ELR (cell line): ENCODE measurements around the gene SLC36A3.
A peak's percentile ranks its signal among the peaks of the same experiment; 100 is the strongest.
"Not testable (repeated sequence)": the region's sequence is repeated elsewhere in the genome, so short reads cannot be mapped to it uniquely, and the experiment has no call there.

Experiments
- DNase-seq: peaks from one replicate; pipeline ENCODE4 v3.0.0-alpha.2; 2015; ENCODE audit warnings: low read depth

SLC36A3 gene

DNA sequence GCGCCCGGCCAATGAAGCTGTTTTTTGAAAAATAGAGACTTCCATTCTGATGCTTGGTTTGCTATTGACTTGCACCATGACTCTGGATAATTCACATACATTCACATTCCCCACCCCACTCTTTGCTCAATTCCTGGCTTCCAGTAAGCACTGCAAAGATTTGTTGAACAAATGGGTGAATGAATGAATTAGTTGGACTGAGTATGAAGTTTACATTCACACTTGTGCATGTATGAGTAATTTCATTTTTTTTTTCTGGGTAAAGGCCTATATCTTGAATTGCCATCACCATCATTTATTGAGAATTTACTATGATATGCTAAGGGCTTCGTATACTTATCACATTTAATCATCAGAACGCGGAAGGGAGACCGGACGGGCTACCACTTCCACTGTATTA lies 65.9 kb downstream of the SLC36A3 start:
- no peak for DNase-seq

DNA sequence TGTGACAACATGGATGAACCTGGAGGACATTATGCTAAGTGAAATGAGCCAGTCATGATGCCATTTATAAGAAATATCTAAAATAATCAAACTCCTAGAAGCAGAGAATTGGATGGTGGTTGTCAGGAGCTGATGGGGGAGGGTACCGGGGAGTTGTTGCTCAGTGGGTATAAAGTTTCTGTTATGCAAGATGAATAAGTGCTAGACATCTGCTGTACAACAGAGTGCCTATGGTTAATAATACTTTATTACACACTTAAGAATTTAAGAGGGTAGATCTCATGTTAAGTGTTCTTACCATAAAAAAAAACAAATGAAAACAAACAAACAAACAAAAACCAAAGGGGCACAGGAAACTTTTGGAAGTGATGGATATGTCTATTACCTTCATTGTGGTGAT lies 66.7 kb downstream of the SLC36A3 start:
- DNase-seq = no peak

DNA sequence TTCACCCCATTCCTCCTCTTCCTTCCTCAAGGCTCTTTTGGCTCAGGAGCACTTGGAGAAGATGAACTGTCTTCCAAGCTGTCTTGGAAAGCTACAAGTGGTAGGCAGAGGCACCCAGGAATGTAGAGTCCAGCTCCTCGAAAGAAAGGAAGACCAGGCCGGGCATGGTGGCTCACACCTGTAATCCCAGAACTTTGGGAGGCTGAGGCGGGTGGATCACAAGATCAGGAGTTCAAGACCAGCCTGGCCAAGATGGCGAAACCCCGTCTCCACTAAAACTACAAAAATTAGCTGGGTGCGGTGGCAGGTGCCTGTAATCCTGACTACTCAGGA lies 68.4 kb downstream of the SLC36A3 start:
- not testable (repeated sequence) for DNase-seq

DNA sequence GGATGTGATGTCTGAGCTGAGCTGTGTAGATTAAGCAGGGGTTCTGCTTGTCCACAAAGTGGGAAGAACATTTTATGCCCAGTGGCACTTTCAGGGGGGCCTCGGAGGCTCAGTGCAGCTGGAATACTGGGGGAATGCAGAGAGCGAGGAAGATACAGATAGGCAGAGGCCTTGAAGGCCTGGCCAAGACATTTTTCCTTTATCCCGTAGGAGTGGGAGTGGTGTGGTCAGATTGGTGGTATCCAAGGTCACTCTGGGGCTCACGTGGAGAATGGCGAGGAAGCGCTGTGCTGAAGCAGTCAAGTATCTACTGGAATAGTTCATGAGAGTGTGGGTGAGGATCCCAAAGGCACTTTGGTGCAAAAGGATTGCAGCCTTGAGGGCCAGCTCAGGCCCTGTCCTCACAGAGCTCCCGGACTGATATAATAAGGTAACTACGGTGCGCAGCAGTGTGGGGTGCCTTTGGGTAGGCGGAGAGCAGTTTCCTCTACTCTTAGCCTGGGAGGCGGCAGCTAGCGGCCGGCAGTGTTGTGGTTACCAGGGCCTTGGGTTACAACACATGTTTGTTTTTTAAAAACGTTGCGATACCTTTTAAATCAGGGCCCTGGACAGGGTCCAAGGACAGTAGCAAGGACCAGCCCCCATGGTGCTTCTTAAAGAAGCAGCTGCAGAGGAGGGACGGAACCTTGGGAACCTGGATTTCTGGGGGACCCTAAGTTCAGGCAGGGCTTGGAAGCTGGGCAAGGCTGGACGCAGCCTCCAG lies 68.9 kb downstream of the SLC36A3 start:
- peak; percentile 28 for DNase-seq

DNA sequence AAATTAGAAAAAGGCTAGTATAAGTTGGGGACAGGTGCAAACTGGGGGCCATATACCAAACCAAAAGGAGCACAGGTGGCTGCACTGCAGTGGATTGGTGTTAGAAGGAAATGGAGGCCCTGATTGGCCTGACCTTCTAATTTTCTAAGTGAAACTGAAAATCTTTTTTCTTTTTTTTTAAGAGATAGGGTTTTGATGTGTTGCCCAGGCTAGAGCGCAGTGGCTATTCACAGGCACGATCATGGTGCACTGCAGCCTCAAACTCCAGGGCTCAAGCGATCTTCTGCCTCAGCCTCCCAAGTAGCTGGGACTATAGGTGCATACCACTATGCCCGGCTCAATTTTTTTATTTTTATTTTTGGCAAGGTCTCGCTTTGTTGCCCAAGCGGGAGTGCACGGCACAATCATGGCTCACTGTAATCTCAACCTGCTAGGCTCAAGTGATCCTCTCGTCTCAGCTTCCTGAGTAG lies 69.9 kb downstream of the SLC36A3 start:
- DNase-seq = no peak

DNA sequence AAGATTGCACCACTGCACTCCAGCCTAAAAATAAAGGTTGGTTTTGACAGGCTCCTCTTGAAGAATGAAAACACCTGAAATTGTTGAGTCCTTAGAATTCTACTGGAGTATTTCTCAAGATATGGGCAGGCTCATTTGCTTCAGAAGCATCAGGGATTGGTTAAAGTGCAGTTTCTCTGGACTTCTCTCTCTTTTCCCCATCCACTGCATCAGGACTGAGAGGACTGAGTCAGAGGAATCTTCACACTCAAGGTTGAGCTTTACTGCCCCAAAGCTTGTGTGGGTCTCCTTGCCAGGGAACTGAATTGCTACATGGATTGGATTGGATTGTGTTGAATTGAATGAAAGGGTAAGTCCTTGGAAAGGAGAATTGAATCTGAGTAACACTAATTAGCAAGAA lies 72.2 kb downstream of the SLC36A3 start:
- DNase-seq = no peak

DNA sequence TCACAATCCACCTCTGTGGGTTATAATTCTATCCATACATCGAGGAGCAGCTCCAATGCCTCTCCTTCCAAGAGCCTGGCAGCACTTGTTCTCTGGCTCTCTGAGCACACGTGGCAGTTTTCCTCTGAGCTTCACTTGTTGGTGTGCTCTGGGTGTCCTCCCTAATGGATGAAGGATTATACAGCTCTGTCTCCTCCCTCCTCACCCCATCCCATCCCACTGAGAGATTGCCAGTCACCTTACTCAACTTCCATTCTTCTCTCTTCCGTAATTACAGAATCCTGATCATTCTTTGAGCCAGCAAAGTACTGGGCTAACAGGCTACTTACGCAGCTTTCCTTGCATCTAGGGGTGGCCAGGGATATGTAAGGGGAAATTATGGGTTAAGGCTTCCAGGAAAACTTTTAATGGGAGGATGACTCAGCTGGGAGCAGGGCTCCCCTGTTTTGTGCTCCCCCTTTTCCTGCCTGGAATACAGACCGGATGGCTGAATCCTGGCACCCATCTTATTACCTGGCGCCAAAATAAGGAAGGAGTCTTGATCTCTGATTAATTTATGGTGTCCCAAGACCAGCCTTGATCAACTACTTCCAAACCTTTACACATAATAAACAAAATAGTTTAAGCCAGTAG lies 73.4 kb downstream of the SLC36A3 start:
- no peak for DNase-seq

DNA sequence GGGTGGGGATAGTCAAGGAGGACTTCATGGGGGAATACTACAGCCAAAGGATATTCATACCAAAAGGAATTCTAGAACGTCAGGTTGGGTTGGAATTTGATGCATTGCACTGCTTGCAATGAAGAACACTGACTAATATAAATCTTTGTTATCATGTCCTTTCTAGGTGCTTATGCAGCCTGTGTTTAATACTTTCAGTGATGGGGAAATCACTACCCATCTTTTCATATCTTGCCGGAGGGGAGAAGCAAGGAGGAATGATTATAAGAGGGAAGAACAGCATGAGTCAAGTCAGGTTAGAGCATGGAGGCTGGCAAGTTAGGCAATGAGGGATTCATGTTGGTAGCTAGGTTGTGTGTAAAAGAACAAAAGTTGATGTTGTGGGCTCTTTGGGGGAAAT lies 74.6 kb downstream of the SLC36A3 start:
- DNase-seq = no peak

DNA sequence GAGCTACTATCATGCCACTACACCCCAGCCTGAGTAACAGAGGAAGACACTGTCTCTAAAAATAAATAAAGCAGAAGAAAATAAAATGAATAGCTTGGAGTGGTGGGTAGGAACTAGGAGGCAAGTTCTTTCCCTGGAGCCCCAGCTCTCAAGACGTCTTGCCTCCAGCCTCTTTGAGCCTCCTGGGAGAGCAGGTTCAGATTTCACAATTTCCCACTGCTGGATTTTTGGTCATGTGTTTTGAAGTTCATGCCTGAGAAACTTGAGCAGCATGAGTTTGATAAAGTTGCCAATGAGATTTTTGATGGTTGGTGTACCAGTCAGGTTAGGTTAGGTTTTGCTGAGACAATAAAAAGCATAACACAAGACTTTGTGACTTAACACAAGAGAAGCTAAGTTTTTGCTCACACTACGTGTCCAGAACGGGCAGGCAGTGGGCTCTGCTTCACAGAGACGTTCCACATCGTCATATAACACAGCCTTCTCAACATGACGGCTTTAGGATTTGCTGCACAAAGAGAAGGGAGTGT lies 75.6 kb downstream of the SLC36A3 start:
- no peak for DNase-seq
